Testis (tissue), 3 donors: ENCODE measurements around the gene DRG2. TPM values are rescaled to one million over a fixed set of nuclear protein-coding genes. Genes with fewer than 3 reads are reported as not detected.

Experiments
- DNase-seq: peaks from one replicate; pipeline ENCODE4 v3.0.0-alpha.2; 2019
- H3K27ac ChIP-seq, 2 donors: fragments of 200-600 bp; sonication (generic); one replicate each; pipeline ENCODE4 v1.5.1; 2019
- H3K27me3 ChIP-seq: fragments of 200-600 bp; sonication (generic); one replicate; pipeline ENCODE4 v1.5.1; 2019
- H3K36me3 ChIP-seq: fragments of 200-600 bp; sonication (generic); one replicate; pipeline ENCODE4 v1.5.1; 2017; ENCODE audit warnings: low read depth; ENCODE audit errors: missing control alignments
- H3K4me1 ChIP-seq: fragments of 200-600 bp; sonication (generic); one replicate; pipeline ENCODE4 v1.5.1; 2019
- H3K4me3 ChIP-seq, 2 donors: fragments of 200-600 bp; sonication (generic); one replicate each; pipeline ENCODE4 v1.5.1; 2017 to 2019
- H3K9me3 ChIP-seq: fragments of 200-600 bp; sonication (generic); one replicate; pipeline ENCODE4 v1.5.1; 2017
- POLR2A ChIP-seq: fragments of 450-650 bp; IDR thresholded peaks from one replicate; pipeline ENCODE4 v1.6.1; 2017; ENCODE audit warnings: antibody characterized with exemption, mild to moderate bottlenecking, moderate library complexity
- WGBS, 2 donors: methylation state at CpG; one replicate each; pipeline ENCODE4 v1.1.5; 2018; 5-methylcytosine and 5-hydroxymethylcytosine counted together
- intact Hi-C: fragments of 100-400 bp; cut with DNase I; formaldehyde crosslinking; loops from one replicate; pipeline ENCODE4 v1.15.1; 2023; ENCODE audit warnings: low total_unique reads
- polyA plus RNA-seq: library from polyadenylated mRNA; stranded (reverse); fragments of 350-450 nt; fragmentation: Illumina TruSeq; extraction: RNeasy Lipid Tissue Mini Kit (QIAGEN cat#74804); gene quantifications from one replicate; pipeline ENCODE4 v1.2.3, GENCODE V29; 2014; ENCODE audit warnings: low read depth, low replicate concordance; ENCODE audit not compliant: insufficient read depth
- total RNA-seq, 2 donors: library from RNA; depleted of rRNA; stranded (reverse); fragments of >200 nt; gene quantifications; one replicate each; pipeline ENCODE4 v1.2.3, GENCODE V29; 2016
- TF ChIP-seq, protein P1 (sequence below), 3 experiments: fragments of 450-650 bp in 2 of 3; fragments of 200-600 bp in 1 of 3; sonication (generic) in 1 of 3; IDR thresholded peaks; one replicate each; pipeline ENCODE4 v1.5.1; 2016 to 2019; ENCODE audit warnings: antibody characterized with exemption in 3 of 3, mild to moderate bottlenecking in 2 of 3, moderate library complexity in 1 of 3

DRG2 gene
- total and polyA plus RNA-seq, 3 donors from 2014 or later, result 26.0 to 43.1 (median 42.9) TPM

- intact Hi-C loops, result no loop called here
- Histone ChIP-seq H3K9me3 (no peaks in the 10 kb centered on the region), H3K4me3 (no peak overlapping the region), H3K27ac (no peak overlapping the region), H3K27me3 (no peaks in the 10 kb centered on the region), H3K36me3 (no peaks in the 10 kb centered on the region), H3K4me1 (no peaks in the 10 kb centered on the region)
- 80 to 93% methylated on average over 1 to 9 of the region's 9 CpGs for WGBS, 2 donors
- TF ChIP-seq, protein P1, sequence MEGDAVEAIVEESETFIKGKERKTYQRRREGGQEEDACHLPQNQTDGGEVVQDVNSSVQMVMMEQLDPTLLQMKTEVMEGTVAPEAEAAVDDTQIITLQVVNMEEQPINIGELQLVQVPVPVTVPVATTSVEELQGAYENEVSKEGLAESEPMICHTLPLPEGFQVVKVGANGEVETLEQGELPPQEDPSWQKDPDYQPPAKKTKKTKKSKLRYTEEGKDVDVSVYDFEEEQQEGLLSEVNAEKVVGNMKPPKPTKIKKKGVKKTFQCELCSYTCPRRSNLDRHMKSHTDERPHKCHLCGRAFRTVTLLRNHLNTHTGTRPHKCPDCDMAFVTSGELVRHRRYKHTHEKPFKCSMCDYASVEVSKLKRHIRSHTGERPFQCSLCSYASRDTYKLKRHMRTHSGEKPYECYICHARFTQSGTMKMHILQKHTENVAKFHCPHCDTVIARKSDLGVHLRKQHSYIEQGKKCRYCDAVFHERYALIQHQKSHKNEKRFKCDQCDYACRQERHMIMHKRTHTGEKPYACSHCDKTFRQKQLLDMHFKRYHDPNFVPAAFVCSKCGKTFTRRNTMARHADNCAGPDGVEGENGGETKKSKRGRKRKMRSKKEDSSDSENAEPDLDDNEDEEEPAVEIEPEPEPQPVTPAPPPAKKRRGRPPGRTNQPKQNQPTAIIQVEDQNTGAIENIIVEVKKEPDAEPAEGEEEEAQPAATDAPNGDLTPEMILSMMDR (IDR thresholded peaks at IDR 0.05), result no peak
- TF ChIP-seq POLR2A, result no peak
- DNase-seq, result no peak
Measured at GRCh38 chr17:18106211-18106610, 18.5 kb downstream of the DRG2 start.

GRCh38 chr17:18107061-18107790 is 19.5 kb downstream of the DRG2 start:
- WGBS, 2 donors, result 91 to 93% methylated on average over 8 to 14 of the region's 14 CpGs
- H3K27ac ChIP-seq, result no peak overlapping the region
- H3K4me3 ChIP-seq, result no peak overlapping the region
- H3K27me3 ChIP-seq, result no peaks in the 10 kb centered on the region
- no peak for TF ChIP-seq POLR2A
- TF ChIP-seq, protein P1 (IDR thresholded peaks at IDR 0.05), result no peak
- H3K9me3 ChIP-seq, result no peaks in the 10 kb centered on the region
- no peaks in the 10 kb centered on the region for H3K36me3 ChIP-seq
- no peaks in the 10 kb centered on the region for H3K4me1 ChIP-seq
- no peak for DNase-seq
- intact Hi-C loops, result no loop called here

DNA sequence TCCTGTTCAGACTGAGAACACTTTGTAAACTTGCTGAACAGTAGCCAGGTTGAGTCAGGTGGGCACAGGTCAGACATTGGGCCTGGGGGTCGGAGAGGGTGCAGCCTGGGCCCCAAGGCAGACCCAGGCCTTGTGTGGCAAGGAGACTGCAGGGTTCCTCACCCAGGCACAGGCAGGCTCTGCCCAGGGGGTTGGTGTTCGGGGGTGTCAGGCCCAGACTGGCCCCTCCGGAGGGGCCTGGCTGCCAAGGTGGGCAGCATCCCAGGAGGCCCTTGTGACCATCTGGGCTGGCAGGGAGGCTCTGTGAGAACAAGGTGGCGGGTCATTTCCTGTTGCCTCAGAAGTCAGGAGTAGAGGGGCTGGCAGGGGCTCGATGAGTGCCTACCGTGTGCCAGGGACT is 20.2 kb downstream of the DRG2 start:
- intact Hi-C loops, result no loop called here
- no peaks in the 10 kb centered on the region for H3K4me1 ChIP-seq
- H3K36me3 ChIP-seq, result no peaks in the 10 kb centered on the region
- no peak overlapping the region for H3K4me3 ChIP-seq
- TF ChIP-seq, protein P1 (IDR thresholded peaks at IDR 0.05), result no peak
- TF ChIP-seq POLR2A, result no peak
- WGBS, 2 donors, result 80 to 85% methylated on average over 3 to 6 of the region's 6 CpGs
- H3K9me3 ChIP-seq, result no peaks in the 10 kb centered on the region
- no peaks in the 10 kb centered on the region for H3K27me3 ChIP-seq
- DNase-seq, result no peak
- H3K27ac ChIP-seq, result no peak overlapping the region

- Histone ChIP-seq H3K27me3 (no peaks in the 10 kb centered on the region), H3K4me1 (no peaks in the 10 kb centered on the region), H3K4me3 (no peak within 1 kb of the TSS), H3K27ac (no peak within 1 kb of the TSS), H3K9me3 (no peaks in the 10 kb centered on the region), H3K36me3 (no peaks in the 10 kb centered on the region)
- no peak for TF ChIP-seq POLR2A
- TF ChIP-seq, protein P1 (IDR thresholded peaks at IDR 0.05), result no peak
- intact Hi-C loops, result no loop called here
- 45 to 87% methylated on average over 5 to 17 of the region's 17 CpGs for whole genome bisulfite sequencing, 2 donors
- no peak for DNase-seq
Measured at GRCh38 chr17:18108401-18109312, 20.9 kb downstream of the DRG2 start, which contains the start of gene MYO15A. Gene MYO15A, plus strand, starts transcription at chr17:18108756. Its CDS starts 10,045 bp downstream, at chr17:18118801.
